Lower leg skin (tissue), 3 donors: ENCODE data around the gene ZNF679.

ENCODE experiments used
- CTCF ChIP-seq, 3 donors: fragments of 450-650 bp; IDR thresholded peaks; one replicate each; pipeline ENCODE4 v1.5.1; 2016; ENCODE audit warnings: antibody characterized with exemption in 3 of 3, mild to moderate bottlenecking in 3 of 3, moderate library complexity in 2 of 3
- POLR2A ChIP-seq, 2 donors: fragments of 450-650 bp; IDR thresholded peaks; one replicate each; pipeline ENCODE4 v1.6.1; 2016 to 2017; ENCODE audit warnings: antibody characterized with exemption in 2 of 2, mild to moderate bottlenecking in 1 of 2, moderate library complexity in 1 of 2

DNA sequence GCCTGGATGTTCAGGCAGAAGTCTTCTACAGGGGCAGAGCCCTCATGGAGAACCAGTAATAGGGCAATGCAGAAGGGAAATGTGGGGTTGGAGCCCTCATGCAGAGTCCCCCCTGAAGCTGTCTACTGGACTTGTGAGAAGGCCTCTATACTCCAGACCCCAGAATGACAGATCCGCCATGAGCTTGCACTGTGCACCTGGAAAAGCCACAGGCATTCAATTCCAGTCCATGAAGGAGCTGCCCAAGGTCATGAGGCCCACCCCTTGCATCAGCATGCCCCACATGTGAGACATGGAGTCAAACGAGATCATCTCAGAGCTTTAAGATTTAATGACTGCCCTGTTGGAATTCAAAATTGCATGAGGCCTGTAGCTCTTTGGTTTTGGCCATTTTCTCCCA lies 4.9 kb upstream of the ZNF679 start:
- TF ChIP-seq CTCF (IDR thresholded peaks at IDR 0.05) (no peak), POLR2A (IDR thresholded peaks at IDR 0.05) (no peak)
